VCaP (cell line): ENCODE data around the gene HEPACAM2.

Source experiments
- H3K27ac ChIP-seq: fragments of 450-650 bp; 2 replicates; pipeline ENCODE4 v1.5.1; 2017
- CTCF ChIP-seq: fragments of 450-650 bp; conservative IDR thresholded peaks from 2 replicates; pipeline ENCODE4 v1.5.1; 2017; ENCODE audit warnings: mild to moderate bottlenecking, moderate library complexity

HEPACAM2 gene

GRCh38 chr7:93161181-93161762 lies 65.0 kb downstream of the HEPACAM2 start:
- no peak overlapping the region for H3K27ac ChIP-seq
- no peak for TF ChIP-seq CTCF

- no peak overlapping the region for H3K27ac ChIP-seq
- no peak for TF ChIP-seq CTCF
Measured at GRCh38 chr7:93160410-93160809, 65.9 kb downstream of the HEPACAM2 start.

- no peak overlapping the region for H3K27ac ChIP-seq
- no peak for TF ChIP-seq CTCF
Measured at GRCh38 chr7:93159490-93159889, 66.8 kb downstream of the HEPACAM2 start.

- TF ChIP-seq CTCF = no peak
Measured at GRCh38 chr7:93156884-93157283, 69.4 kb downstream of the HEPACAM2 start.

GRCh38 chr7:93150200-93150835 lies 76.0 kb downstream of the HEPACAM2 start:
- no peak for TF ChIP-seq CTCF

More at GRCh38 chr7:93156884-93157283, 69.4 kb downstream of the HEPACAM2 start:
- no peak overlapping the region for H3K27ac ChIP-seq

GRCh38 chr7:93148727-93149126 lies 77.5 kb downstream of the HEPACAM2 start:
- H3K27ac ChIP-seq = no peak overlapping the region
- TF ChIP-seq CTCF = no peak

More at GRCh38 chr7:93150200-93150835, 76.0 kb downstream of the HEPACAM2 start:
- H3K27ac ChIP-seq = no peak overlapping the region

GRCh38 chr7:93148144-93148543 lies 78.1 kb downstream of the HEPACAM2 start, which contains the start of gene SAMD9L:
Gene SAMD9L, minus strand, starts transcription at chr7:93148385. Its CDS starts 12,414 bp downstream, at chr7:93135971.
- no peak within 1 kb of the TSS for H3K27ac ChIP-seq
- no peak for TF ChIP-seq CTCF
